ENCODE data around the gene UBE2E3.
A peak's percentile ranks its signal among the peaks of the same experiment; 100 is the strongest.

Gene UBE2E3

GRCh38 chr2:180980106-180980942 lies at the start of gene UBE2E3:
Gene UBE2E3, plus strand, starts transcription at chr2:180980605. Its CDS starts 1,438 bp downstream, at chr2:180982043.
- DNase-seq = peak; percentile 78

DNA sequence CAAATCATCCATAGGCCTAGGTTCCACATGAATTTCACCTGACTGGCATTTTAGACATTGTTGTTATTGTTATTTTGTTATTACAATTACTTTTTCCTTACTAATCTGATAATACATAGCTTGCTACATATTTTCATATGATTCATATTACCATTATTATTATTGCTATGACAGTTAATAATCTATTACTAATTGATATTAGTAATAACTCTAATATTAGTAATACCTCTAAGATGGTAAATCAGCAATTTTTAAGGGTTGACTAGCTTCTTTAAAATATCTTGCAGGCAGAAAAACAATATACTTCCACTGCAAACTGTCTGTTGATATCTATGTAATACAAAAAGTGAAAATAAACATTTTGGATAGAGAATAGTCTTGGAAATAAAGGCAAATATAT lies 48.6 kb upstream of the UBE2E3 start:
- DNase-seq = no peak

DNA sequence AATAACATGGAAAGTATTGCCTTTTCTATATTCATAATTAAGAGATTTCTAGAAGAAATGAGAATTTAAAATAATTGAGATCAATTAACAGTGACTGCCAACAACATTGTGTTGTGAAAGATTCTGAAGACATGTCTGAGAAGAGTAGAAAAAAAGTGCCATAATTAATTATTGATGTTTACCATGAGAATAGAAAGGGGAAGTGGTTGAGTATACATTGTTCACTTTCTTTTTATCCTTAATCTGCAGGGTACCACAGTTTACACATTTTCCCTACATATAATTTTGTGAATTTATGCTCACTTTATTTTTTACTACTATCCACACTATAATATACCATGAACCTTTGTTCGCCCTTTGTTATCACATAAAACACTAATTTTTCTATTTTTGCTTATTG lies 47.1 kb upstream of the UBE2E3 start:
- no peak for DNase-seq

- DNase-seq = no peak
Measured at GRCh38 chr2:180934911-180935310, 45.5 kb upstream of the UBE2E3 start.

DNA sequence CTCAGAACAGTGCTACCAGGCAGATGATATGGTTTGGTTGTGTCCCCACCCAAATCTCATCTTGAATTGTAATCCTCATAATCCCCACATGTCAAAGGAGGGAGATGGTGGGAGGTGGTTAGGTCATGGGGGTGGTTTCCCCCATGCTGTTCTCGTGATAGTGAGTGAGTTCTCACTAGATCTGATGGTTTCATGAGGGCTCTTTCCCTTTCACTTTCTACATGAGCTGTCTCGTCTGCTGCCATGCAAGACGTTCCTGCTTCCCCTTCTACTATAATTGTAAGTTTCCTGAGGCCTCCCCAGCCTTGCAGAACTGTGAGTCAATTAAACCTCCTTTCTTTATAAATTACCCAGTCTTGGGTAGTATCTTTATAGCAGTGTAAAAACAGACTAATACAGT lies 42.9 kb upstream of the UBE2E3 start:
- peak; percentile 42 for DNase-seq

DNA sequence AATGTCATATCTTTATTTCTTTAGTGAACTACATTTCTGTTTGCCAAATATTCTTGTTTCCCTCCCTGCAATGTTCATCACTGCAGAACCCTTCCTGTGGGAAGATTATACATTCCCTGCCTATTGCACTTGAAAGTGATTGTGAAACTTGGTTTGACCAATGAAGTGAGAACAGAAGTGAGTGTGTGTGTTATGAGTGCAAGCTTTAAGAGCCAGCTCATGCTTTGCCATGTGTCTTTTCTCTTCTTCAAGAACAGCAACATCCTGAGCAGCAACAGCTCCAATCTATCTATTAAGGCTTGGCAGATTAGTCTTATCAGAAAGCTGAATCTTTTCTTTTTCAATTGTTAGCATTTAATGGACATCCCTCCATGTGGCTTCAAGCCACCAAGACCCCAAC lies 42.0 kb upstream of the UBE2E3 start:
- peak; percentile 9 for DNase-seq

DNA sequence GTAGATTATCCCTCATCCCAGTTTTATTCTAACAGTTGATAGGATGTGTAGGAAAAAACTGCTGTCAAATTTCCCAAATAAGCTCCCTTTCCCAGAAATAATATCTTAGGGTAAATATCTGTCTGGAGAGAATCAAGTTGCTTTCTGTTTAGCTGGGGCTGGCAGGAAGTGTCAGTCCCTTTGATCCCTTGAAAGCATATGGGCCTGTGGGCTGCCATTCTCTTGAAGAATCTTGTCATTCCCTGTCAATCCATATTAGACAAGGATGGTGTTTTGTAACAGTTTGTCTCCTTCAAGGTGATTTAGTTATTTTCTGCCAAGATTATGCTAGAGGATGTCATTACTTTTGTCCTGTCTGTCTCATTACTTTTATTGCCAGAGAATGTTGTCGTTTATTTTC lies 37.1 kb upstream of the UBE2E3 start:
- DNase-seq = no peak

DNA sequence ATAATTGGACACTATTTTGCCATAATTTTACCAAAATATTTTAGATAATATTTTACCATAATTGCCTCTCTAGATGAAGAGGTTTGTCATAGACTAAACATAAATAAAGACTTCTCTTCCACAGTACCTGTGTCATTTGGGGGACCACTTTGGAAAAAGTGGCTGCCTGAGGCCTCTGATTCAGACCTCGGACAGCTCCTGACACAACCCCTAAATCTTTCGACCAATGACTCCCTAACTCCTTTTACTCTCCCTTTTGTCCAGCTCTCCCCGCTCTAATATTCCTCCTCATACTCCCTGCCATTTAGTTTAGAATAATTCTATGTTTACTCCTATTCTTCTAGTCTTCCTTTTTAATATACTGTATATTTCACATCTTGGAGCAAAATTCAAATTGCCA lies 36.0 kb upstream of the UBE2E3 start:
- DNase-seq = no peak

DNA sequence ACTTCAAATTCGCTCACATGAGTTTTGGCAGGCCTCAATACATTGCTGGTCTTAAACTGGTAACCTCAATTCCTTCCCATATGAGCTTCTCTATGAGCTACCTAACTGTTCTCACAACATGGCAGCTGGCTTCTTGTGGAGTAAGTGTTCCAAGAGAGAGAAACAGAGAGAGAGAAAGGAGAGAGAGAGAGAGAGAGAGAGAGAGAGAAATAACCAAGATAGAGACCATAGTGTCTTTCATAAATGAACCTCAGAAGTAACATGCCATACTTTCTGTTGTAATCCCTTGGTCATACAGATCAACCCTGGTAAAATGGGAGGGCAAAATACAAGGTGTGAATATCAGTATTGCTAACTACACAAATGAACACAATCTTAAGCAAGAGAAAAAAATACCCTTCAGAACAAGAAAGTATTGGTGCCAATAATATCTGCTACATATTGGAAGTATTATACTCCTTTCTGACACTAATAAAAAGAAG lies 33.2 kb upstream of the UBE2E3 start:
- DNase-seq = no peak

DNA sequence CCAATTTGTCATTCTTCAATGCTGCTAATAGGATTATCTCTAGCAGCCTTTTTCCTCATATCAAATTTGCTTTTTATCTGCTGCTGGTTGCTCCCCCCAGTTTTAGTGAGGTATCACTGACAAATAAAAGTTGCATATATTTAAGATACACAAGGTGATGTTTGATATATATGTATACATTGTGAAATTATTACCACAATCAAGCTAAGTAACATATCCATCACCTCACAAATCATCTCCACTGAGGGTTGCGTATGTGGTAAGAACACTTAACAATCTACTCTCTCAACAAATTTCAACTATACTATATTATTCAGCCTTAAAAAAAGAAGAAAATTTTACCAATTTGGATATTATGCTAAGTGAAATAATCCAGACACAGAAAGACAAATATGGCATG lies 30.5 kb upstream of the UBE2E3 start:
- DNase-seq = no peak

GRCh38 chr2:180952082-180952481 lies 28.3 kb upstream of the UBE2E3 start:
- DNase-seq = peak; percentile 51

DNA sequence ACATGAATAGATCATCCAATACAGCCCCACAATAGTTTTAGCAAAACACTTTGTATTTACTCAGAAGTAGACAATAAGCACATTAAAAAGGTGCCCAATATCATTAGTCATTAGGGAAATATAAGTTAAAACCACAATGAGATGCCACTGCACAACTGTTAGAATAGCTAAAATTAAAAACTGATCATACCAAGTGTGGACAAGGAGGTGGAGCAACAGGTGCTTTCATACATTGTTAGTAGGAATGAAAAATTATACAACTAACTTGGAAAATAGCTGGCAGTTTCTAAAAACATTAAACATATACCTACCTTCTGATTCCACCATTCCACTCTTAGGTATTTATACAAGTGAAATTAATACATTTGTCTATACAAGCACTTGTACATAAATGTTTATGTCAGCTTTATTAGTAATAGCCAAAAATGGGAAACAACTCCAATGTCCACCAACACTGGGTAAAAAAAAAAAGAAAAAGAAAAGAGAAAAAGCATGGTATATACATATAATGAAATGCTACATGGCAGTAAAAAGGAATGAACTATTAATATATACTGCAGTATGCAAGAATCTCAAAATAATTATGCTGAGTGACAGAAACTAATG lies 27.6 kb upstream of the UBE2E3 start:
- DNase-seq = no peak

- no peak for DNase-seq
Measured at GRCh38 chr2:180953550-180953949, 26.9 kb upstream of the UBE2E3 start.

- no peak for DNase-seq
Measured at GRCh38 chr2:180955101-180955500, 25.3 kb upstream of the UBE2E3 start.

DNA sequence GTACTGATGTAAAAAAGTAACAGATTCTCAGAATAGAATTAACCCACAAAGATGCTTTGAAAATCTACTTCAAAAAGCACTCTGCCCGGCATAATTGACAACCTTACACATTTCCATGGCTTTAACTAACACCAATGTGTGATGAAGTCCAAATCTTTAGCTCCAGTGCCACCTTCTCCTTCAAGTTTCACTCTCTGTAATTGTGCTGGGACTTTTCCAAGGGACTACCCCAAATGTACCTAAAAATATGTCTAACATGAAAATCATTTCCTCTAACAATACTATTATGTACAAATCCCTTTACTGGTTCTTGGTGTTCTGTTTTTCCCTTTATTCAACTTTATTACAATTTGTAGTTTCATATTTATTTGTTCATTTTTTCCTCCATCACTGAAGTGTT lies 20.6 kb upstream of the UBE2E3 start:
- DNase-seq = no peak

DNA sequence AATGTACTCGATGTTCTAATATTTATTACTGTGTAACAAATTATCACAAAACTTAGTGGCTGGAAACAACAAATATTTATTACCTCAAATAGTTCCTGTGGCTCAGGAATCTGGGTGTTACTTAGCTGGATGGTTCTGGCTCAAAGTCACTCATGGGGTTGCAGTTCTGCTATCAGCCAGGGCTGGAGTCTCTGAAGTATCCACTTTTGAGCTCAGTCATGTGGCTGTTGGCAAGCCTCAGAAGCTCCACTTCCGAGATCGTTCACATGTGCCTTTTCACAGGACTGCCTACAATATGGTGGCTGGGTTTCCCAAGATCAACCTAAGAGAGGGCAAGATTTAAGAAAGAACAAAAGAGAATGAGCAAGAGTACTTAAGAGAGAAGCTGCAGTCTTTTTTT lies 19.4 kb upstream of the UBE2E3 start:
- DNase-seq = no peak

- DNase-seq = no peak
Measured at GRCh38 chr2:180962727-180963314, 17.6 kb upstream of the UBE2E3 start.

DNA sequence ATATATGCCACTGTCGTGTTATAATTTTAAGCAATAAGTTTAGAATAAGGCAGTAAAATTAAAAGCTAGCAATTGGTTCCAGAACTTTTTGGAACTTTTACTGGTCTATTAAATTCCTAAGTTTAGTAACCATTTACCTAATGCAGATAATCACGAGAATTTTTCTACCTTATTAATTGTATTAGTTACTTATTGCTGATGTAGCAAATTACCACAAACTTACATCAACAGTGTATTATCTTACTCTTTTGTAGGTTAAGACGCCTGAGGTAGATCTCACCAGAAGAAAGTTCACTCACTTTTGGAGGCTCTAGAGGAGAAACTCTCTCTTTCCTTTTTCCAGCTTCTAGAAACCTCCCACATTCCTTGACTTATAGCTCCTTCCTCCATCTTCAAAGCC lies 14.0 kb upstream of the UBE2E3 start:
- DNase-seq = no peak

DNA sequence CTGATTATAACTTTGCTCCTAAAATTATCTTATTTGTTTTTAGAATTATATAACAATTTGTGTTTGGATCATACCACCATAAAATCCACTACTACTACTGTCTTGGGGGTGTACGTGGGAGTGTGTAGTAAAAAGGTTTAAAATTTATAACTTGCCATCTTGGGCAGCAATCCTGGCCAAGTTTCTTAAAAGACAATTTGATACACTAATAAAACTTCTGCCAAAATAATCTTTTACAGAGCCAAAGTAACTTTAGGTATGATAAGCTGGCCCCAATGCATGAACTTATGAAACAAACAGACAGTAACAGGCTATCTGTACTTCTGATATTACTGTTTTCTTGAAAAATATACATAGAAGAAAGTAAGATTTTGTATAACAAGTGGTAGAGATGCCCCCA lies 11.3 kb upstream of the UBE2E3 start:
- no peak for DNase-seq

DNA sequence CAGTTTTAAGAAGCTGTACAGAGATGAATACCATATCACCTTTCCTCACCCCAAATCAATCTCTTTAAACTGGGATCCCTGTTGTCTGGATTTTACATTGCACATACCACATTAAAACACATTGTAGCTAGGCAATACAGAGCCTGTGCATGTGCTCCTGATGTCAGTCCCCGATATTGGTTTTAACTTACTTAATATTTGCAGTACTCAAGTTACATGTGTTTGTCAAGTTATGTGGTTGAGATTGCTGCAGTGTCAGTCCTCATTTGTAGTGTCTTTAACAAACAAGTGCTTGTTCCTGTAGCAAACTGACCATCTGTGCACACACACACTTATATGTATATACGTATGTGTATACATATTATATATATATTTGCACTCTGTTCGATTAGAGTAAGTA lies 10.4 kb upstream of the UBE2E3 start:
- DNase-seq = no peak

DNA sequence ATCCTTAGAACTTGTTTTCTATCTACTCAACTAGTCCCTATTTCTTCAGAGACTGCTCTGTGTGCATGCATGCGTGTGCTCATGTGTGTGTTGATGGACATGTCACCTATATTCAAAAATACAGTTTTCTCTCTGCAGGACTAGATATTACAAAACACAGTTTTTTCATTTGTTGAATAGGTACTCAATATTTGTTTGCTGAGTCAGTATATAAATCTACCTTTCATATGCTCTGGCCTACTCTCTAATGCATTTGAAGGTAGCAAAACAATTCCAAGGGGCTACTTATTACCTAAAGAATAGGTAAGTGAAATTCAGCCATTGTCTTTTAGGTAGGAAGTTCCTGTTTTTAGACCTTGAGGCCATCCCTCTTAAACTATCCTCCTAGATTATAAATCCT lies 8.6 kb upstream of the UBE2E3 start:
- no peak for DNase-seq

DNA sequence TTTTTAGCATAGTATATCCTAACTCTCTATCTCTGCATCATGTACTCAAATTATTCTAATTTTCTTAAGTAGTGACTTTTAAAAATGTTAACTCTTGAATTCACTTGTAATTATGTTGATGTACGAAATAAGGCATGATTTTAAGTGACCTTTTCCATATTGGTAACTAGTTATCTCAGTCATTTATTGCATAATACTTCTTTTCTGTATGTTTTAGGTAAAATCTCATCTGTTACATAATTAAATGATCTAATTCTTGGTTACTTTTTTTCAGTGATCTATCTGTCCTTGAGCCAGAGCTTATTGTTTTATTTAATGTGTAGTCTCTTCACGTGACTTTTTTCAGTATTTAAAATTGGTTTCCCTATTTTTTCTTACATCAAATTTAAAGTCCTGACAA lies 4.8 kb upstream of the UBE2E3 start:
- DNase-seq = no peak

DNA sequence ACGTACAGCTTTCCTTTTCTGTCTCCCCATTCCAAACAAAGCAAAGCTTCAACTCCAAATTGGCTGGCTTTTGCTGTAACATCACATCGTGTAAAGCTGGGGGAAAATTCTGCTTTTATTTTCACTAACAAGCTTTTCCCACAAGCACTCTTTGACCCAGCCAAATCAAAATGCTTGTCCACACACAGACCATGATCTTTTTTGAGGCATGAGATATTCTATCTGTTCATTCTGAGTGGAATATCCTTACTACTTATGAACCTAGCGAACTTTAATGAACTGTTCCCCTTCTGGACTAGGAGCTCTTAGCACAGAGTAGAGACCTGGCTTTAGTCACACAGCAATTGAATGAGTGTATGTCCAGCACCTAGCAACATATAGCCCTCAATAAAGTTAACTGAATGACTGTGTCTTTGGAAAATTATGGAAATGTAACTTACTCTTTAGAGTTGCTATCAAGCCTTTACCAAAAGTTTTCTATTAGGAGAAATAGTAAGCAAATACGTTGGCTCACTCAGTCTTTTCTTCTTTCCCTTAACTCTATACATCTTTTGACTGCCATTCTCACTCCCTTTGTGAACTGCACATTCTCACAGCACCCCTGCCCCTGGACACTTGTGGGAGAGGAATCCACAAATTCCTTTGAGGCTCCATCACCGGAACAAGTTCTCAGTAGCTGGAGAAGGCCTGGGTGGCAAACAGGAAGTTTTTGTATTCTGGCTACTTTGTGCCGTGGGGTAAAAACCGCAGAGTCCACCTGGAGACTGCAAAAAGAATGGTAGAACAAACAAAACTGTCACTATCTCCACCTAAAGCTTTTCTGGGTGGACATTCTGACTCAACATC lies 1.3 kb upstream of the UBE2E3 start:
- DNase-seq = no peak
